ENCODE measurements around the gene DYNC1I1. TPM values are rescaled to one million over a fixed set of nuclear protein-coding genes. Genes with fewer than 3 reads are reported as not detected.

DYNC1I1 gene
- total and polyA plus RNA-seq, 2 donors (not counting 3 experiments of a cell fraction or from before 2014, with no cell fraction given): 1.8 to 3.6 TPM

- no peak overlapping the region for H3K27ac ChIP-seq (ENCODE audit: insufficient read depth, low read depth, low read length)
- TF ChIP-seq CTCF (IDR thresholded peaks at IDR 0.05; ENCODE audit: extremely low read depth in 1 of 2, insufficient read depth in 1 of 2, low read depth in 1 of 2, low read length in 2 of 2): no peak
- TF ChIP-seq GATA2 (IDR thresholded peaks at IDR 0.05; ENCODE audit: insufficient read depth, insufficient read length, low read depth, low read length): no peak
- no peak for TF ChIP-seq POLR2AphosphoS5 (IDR thresholded peaks at IDR 0.05; ENCODE audit: insufficient read depth, low read depth, low read length)
- TF ChIP-seq JUN (IDR thresholded peaks at IDR 0.05; ENCODE audit: borderline replicate concordance, insufficient read depth, insufficient read length, low read depth): no peak
- no peak for TF ChIP-seq POLR2A (IDR thresholded peaks at IDR 0.05; ENCODE audit: low read depth, low read length)
- TF ChIP-seq EZH2 (IDR thresholded peaks at IDR 0.05; ENCODE audit: borderline replicate concordance, low read depth, low read length, severe bottlenecking): no peak
- no peak for TF ChIP-seq MYC (IDR thresholded peaks at IDR 0.05; ENCODE audit: low read depth, low read length)
- no peak for TF ChIP-seq FOS (IDR thresholded peaks at IDR 0.05; ENCODE audit: borderline replicate concordance, insufficient read depth, low read length)
- no peak for TF ChIP-seq MAX (IDR thresholded peaks at IDR 0.05; ENCODE audit: insufficient read depth, insufficient read length)
- H2AFZ ChIP-seq (ENCODE audit: low read depth, low read length): no peak overlapping the region
- H3K4me3 ChIP-seq (replicated peaks in 1 of 3; ENCODE audit: insufficient read depth in 1 of 3, low read depth in 1 of 3, low read length in 3 of 3): no peak overlapping the region
- DNase-seq (ENCODE audit: low read depth, low spot score): no peak
- dilution Hi-C loops (cut with MboI; ENCODE audit: extremely low pct_ligation_motif_present, low sequenced_read_pairs): no loop called here
- no peaks in the 10 kb centered on the region for H3K79me2 ChIP-seq (ENCODE audit: control insufficient read depth, insufficient read depth, low read length)
- POLR2A ChIA-PET: no interaction called here
- H3K4me1 ChIP-seq (ENCODE audit: control insufficient read depth, extremely low read depth, insufficient read depth, low read length): no peaks in the 10 kb centered on the region
- no peak overlapping the region for H3K4me2 ChIP-seq (ENCODE audit: insufficient read depth, low read length)
- H3K27me3 ChIP-seq (ENCODE audit: control insufficient read depth in 2 of 2, insufficient read depth in 2 of 2, low read length in 2 of 2): peaks cover 5 to 7% of the 10 kb centered on the region in 2 experiments
- no peak overlapping the region for H3K9ac ChIP-seq (replicated peaks; ENCODE audit: extremely low read depth, insufficient read depth, low read length)
- H4K20me1 ChIP-seq (replicated peaks; ENCODE audit: control insufficient read depth, extremely low read depth, insufficient read depth, low read length): no peaks in the 10 kb centered on the region
- no TSS peak for BruUV-seq (replicated peaks)
- intact Hi-C loops (cut with micrococcal nuclease): no loop called here
- H3K9me1 ChIP-seq (replicated peaks; ENCODE audit: control insufficient read depth, extremely low read depth, insufficient read depth, low read length): no peaks in the 10 kb centered on the region
- CTCF ChIA-PET: no interaction called here
- no peaks in the 10 kb centered on the region for H3K36me3 ChIP-seq (ENCODE audit: control insufficient read depth in 2 of 2, extremely low read depth in 1 of 2, insufficient read depth in 2 of 2, low read length in 2 of 2)
- no peaks in the 10 kb centered on the region for H3K9me3 ChIP-seq (replicated peaks; ENCODE audit: control insufficient read depth, insufficient read depth, low read length)
- no peak for FAIRE-seq
Observed at GRCh38 chr7:95950698-95951097, 178.3 kb downstream of the DYNC1I1 start.
